Measurements from ENCODE around the gene KAZN.

DNA sequence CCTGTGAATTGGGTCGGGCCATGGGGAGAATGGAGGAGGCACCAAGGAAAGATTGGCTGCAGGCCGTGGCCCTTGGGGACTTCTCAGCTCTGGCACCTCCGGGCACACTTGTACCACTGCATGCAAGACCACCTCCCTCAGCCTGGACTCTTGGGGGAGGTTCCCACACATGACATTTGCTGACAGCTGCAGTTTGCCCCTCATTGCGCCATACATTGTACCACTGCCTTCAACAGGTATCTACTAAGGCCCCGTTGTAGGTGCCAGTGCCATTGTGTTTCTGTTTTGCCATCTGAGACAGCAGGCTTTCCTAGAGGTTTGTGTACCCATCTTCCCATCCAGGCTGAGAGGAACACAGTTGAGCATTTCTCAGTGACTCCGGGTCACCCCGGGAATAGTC, 395.7 kb downstream of the KAZN start:
- TF ChIP-seq, protein P1, sequence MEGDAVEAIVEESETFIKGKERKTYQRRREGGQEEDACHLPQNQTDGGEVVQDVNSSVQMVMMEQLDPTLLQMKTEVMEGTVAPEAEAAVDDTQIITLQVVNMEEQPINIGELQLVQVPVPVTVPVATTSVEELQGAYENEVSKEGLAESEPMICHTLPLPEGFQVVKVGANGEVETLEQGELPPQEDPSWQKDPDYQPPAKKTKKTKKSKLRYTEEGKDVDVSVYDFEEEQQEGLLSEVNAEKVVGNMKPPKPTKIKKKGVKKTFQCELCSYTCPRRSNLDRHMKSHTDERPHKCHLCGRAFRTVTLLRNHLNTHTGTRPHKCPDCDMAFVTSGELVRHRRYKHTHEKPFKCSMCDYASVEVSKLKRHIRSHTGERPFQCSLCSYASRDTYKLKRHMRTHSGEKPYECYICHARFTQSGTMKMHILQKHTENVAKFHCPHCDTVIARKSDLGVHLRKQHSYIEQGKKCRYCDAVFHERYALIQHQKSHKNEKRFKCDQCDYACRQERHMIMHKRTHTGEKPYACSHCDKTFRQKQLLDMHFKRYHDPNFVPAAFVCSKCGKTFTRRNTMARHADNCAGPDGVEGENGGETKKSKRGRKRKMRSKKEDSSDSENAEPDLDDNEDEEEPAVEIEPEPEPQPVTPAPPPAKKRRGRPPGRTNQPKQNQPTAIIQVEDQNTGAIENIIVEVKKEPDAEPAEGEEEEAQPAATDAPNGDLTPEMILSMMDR (IDR thresholded peaks at IDR 0.05), result no peak
- no peak for TF ChIP-seq EP300 (IDR thresholded peaks at IDR 0.05)
